ENCODE results near the gene WDR75.
"Not testable (repeated sequence)": the region's sequence is repeated elsewhere in the genome, so short reads cannot be mapped to it uniquely, and the experiment has no call there.

WDR75 gene

DNA sequence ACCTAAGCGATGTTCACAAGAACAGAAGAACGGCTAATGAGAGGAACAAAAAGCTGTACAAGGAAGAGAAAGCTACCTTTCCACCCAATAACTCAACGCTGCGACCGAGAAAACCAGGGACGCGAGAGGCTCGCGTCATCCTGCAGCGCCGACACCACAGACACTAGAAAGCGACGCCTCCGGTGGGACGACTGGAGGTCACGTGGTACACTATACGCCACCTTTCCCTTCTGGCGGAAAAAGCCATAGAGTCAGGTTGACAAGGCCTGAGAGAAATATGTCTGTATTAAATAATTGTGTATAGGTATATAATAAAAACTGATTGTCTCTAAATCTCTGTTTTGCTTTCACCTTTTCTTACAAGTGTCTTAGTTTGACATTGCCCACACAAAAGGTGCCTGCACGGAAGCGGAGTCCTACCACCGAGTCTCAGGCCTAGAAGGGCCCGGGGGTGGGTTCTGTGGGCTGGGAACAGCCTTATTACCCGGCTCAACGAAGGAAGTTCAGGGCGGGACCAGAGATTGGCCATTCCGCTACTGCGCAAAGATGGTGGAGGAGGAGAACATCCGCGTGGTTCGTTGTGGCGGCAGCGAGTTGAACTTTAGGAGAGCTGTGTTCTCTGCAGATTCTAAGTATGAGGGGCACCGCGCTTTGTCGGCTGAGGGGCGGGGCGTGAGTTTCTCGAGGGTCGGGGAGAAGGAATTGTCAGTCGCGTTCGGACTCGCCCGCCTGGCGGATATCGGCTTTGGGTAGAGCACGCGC lies at the start of gene WDR75:
Gene WDR75 (plus strand): TSS at position 528 of the 762 bp plus-strand sequence. CDS start 19 bp downstream, at position 547.
- DNase-seq: peak; percentile 95

DNA sequence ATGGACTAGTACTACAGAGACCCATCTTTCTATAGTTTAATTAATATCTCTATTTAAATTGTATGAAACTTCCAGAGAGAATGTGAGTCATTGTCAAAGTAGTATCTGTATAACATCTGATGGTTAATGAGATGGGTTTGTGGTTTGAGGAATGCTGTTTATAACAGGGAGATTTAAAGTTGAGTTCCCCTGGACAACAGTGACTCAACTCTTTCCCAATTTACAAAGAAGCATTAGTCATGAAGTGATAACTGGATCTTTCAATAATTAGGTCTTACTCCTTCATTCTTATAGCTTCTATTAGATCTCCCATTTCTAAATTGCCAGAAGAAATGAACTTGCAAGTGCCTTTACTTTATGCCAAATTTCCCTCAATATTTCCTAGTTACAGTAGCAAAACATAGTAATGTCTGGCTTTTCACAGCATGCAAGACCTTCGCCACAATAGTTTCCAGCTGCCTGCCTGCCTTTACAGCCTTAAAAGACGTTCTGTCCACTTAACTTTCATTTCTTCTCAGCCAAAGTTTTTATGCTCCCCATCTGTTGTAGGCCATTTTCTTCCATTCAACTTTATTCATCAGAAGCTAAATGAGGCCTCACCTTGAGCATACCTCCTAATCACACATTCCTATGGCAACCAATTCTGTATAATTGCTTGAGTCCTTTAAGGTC lies 47.7 kb upstream of the WDR75 start:
- no peak for DNase-seq

DNA sequence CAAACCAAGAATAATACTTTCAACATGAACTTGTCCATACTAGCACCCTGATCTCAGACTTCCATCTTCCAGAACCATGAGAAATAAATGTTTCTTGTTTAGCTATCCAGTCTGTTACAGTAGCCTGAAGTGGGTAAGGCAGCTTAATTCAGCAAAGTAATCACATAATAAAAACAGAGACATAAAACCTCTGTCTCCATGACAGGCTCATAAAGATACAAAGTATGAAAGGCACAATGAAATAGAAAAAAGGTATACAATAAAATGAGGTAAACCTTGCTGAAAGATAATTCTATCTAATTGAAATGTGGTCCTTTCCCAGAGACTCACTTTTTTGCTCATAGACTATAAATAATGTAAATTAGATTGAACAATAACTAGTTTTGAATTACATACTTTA lies 46.7 kb upstream of the WDR75 start:
- DNase-seq: no peak

GRCh38 chr2:189402932-189403331 lies 38.3 kb upstream of the WDR75 start:
- no peak for DNase-seq

GRCh38 chr2:189406586-189407233 lies 34.6 kb upstream of the WDR75 start:
- DNase-seq: no peak

GRCh38 chr2:189407281-189408209 lies 33.7 kb upstream of the WDR75 start:
- DNase-seq: no peak

GRCh38 chr2:189408294-189408693 lies 33.0 kb upstream of the WDR75 start:
- DNase-seq: no peak

- DNase-seq: no peak
Observed at GRCh38 chr2:189409131-189409530, 32.1 kb upstream of the WDR75 start.

DNA sequence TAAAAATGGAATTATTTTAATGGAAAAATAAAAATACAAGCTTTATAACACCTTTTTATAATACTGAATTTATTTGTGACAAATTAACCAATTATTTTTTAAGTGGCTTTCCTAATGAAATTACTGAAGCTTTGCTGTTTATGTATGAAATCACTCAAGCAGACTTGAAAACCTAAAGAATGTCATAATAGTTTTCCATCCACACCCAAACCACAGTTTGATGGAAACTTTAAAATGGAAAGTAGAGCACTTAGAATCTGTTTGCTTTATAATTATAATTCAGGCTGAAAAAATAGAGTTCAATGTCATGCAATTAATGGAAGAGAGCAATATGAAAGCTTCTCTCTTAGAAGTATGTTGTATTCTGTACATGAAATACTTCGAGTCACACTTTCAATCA lies 31.6 kb upstream of the WDR75 start:
- DNase-seq: no peak

GRCh38 chr2:189411860-189412259 lies 29.4 kb upstream of the WDR75 start:
- no peak for DNase-seq

DNA sequence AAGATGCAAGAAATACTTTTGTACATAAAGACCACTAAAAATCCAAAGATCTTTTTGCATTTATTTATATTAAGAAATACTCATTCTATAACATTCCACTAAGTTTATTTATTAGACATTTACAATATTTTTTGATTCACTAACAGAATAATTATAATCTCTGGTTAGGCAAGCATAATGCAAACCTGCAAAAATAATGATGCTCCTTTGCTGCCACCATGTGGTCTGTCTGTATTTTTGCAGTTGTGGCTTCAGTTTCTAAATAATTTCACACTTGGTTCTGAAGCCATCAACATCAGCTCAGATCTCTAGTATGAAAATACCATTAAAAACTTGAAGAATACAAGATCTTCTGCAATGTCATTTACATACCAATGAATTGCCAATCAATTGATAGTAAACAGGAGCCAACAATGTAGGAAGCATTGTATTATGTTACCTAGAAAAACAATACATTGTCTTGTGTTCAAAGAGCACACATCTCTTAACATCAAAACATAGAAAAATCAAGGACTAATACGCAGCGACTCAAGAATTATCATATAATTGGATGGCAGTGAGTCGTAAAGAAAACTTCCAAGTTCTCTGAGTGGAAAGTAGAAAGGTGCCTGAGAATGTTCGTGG lies 28.8 kb upstream of the WDR75 start:
- DNase-seq: peak in 1 of 2 experiments; percentile 46

DNA sequence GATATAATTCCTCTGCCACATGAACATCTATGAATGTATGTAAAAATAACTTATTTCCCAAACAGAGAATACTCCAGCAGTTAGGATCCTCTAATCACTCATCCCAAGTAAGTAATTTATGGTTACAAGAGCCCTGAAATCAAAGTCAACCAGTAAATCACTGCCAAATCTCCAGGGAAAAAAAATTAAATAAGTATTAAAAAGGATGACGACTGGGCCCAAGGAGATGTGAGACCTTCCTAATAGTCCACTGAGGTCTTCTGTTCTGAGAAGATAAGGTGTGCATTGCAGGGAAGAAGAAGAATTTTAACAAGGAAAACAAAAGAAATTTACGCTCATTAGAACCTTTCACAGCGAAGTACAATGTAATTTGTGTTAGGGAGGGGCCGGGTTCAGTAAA lies 28.0 kb upstream of the WDR75 start:
- DNase-seq: no peak

GRCh38 chr2:189421644-189422043 lies 19.6 kb upstream of the WDR75 start:
- no peak for DNase-seq

DNA sequence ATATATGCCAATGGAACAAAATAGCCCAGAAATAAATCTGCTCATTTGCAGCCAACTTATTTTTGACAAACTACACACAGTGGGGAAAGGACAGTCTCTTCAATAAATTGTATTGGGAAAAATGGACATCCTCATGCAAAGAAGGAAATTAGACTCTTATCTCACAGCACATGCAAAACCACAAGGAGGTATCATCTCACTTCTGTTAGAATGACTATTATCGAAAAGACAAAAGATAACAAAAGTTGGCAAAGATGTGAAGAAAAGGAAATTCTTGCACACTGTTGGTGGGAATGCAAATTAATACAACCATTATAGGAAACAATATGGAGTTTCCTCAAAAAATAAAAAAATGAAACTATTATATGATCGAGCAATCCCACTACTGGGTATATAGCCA lies 16.3 kb upstream of the WDR75 start:
- no peak for DNase-seq

- no peak for DNase-seq
Observed at GRCh38 chr2:189425676-189426075, 15.6 kb upstream of the WDR75 start.

GRCh38 chr2:189426886-189427285 lies 14.4 kb upstream of the WDR75 start:
- no peak for DNase-seq

DNA sequence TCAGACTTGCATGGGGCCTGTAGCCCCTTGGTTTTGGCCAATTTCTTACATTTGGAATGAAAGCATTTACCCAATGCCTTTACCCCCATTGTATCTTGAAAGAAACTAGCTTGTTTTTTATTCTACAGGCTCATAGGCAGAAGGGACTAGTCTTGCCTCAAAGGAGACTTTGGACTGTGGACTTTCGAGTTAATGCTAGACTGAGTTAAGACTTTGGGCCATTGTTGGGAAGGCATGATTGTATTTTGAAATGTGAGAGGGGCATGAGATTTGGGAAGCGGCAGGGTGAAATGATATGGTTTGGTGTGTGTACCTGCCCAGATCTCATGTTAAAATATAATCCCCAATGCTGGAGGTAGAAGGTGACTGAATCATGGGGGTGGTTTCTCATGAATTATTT lies 13.4 kb upstream of the WDR75 start:
- DNase-seq: no peak

GRCh38 chr2:189430448-189430847 lies 10.8 kb upstream of the WDR75 start:
- not testable (repeated sequence) for DNase-seq

- DNase-seq: not testable (repeated sequence)
Observed at GRCh38 chr2:189435803-189436202, 5.5 kb upstream of the WDR75 start.

DNA sequence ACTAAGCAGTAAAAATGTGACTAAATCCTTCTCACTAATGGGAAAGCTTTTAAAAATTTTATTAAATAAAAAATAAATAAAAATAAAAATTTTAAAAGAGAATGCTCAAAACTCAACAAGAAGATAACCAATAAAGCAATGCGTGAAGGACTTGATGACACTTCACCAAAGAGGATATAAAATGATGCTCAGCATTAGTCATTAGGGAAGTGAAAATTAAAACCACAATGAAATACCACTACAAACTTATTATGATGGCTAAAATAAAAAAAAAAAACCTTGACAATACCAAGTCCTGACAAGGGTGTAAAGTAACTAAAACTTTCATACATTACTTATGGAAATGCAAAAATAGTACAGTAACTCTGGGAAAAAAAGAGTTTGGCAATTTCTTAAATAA lies 3.3 kb upstream of the WDR75 start:
- DNase-seq: no peak

- no peak for DNase-seq
Observed at GRCh38 chr2:189439342-189439741, 1.9 kb upstream of the WDR75 start.

- no peak for DNase-seq
Observed at GRCh38 chr2:189440644-189440946, 679 bp upstream of the WDR75 start.

GRCh38 chr2:189441709-189442074 lies 418 bp downstream of the WDR75 start:
- DNase-seq: no peak

Data from activated T-cell treated with anti-CD3 and anti-CD28 coated beads, Interleukin-2, amount 50 U/mL, for 48 hours (primary cell).